ENCODE data around the gene DOCK3.

Gene DOCK3

DNA sequence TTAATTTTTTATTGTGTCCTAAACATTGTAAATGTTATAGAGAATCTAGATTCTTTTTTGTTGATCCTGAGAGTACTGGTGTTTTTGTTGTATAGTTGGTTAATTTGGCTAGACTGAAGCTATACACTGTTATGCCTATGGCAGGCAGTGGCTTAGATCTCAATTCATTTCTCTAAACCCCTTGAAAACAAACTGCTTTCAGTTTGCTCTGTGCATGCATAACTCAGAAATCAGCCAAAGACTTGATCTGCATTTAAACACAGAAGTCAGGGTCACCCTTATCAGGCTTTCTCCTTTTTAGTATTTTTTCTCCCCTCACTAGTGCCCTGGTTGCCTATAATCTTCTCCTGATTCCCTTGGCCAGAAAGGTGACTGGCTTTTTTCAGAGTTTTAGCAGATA is 360.9 kb downstream of the DOCK3 start:
- H3K4me3 ChIP-seq (replicated peaks; ENCODE audit: insufficient read depth, low read length) = no peak overlapping the region
- no peak for TF ChIP-seq SPI1 (IDR thresholded peaks at IDR 0.05; ENCODE audit: borderline replicate concordance, low read depth)
- TF ChIP-seq POLR2AphosphoS5 (IDR thresholded peaks at IDR 0.05; ENCODE audit: low read depth) = no peak
- TF ChIP-seq, protein P1, sequence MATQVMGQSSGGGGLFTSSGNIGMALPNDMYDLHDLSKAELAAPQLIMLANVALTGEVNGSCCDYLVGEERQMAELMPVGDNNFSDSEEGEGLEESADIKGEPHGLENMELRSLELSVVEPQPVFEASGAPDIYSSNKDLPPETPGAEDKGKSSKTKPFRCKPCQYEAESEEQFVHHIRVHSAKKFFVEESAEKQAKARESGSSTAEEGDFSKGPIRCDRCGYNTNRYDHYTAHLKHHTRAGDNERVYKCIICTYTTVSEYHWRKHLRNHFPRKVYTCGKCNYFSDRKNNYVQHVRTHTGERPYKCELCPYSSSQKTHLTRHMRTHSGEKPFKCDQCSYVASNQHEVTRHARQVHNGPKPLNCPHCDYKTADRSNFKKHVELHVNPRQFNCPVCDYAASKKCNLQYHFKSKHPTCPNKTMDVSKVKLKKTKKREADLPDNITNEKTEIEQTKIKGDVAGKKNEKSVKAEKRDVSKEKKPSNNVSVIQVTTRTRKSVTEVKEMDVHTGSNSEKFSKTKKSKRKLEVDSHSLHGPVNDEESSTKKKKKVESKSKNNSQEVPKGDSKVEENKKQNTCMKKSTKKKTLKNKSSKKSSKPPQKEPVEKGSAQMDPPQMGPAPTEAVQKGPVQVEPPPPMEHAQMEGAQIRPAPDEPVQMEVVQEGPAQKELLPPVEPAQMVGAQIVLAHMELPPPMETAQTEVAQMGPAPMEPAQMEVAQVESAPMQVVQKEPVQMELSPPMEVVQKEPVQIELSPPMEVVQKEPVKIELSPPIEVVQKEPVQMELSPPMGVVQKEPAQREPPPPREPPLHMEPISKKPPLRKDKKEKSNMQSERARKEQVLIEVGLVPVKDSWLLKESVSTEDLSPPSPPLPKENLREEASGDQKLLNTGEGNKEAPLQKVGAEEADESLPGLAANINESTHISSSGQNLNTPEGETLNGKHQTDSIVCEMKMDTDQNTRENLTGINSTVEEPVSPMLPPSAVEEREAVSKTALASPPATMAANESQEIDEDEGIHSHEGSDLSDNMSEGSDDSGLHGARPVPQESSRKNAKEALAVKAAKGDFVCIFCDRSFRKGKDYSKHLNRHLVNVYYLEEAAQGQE (IDR thresholded peaks at IDR 0.05; ENCODE audit: insufficient replicate concordance, low read depth) = no peak
- no peak for TF ChIP-seq CTCF (IDR thresholded peaks at IDR 0.05; ENCODE audit: insufficient read depth, low read length)
- TF ChIP-seq GABPA (IDR thresholded peaks at IDR 0.05; ENCODE audit: low read depth) = no peak
- H3K27me3 ChIP-seq (ENCODE audit: insufficient read depth, poor library complexity, severe bottlenecking) = no peaks in the 10 kb centered on the region
- no peak overlapping the region for H3K27ac ChIP-seq (replicated peaks)
- DNase-seq (ENCODE audit: low read depth in 1 of 2, low spot score in 1 of 2) = no peak

- Histone ChIP-seq H3K27ac (replicated peaks) (no peak overlapping the region), H3K27me3 (ENCODE audit: insufficient read depth, poor library complexity, severe bottlenecking) (peaks cover 2% of the 10 kb centered on the region), H3K4me3 (replicated peaks; ENCODE audit: insufficient read depth, low read length) (no peak overlapping the region)
- TF ChIP-seq POLR2AphosphoS5 (IDR thresholded peaks at IDR 0.05; ENCODE audit: low read depth) (no peak), SPI1 (IDR thresholded peaks at IDR 0.05; ENCODE audit: borderline replicate concordance, low read depth) (no peak), GABPA (IDR thresholded peaks at IDR 0.05; ENCODE audit: low read depth) (no peak), CTCF (IDR thresholded peaks at IDR 0.05; ENCODE audit: insufficient read depth, low read length) (no peak)
- TF ChIP-seq, protein P1 (IDR thresholded peaks at IDR 0.05; ENCODE audit: insufficient replicate concordance, low read depth) = no peak
- DNase-seq (ENCODE audit: low read depth in 1 of 2, low spot score in 1 of 2) = no peak
These were observed 370.3 kb downstream of the DOCK3 start for GRCh38 chr3:51044982-51045381.

DNA sequence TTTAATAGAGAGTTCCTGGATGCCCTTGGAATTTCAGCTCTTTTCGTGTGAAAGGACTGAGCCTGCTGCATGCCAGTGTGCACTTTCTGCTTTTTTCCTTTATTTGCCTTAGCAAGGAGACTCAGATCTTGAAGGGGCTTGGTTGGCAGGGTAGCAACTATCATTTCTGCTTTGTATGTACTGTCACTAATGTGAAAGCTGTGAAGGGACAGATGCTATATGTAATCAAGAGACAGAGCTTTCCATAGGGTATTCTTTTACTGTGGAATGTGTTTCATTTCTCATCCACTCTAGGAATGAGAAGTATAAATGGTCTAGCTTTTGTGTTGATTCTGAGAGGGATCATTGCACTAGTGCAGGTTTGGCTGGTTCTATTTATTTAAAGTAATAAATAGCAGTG is 377.8 kb downstream of the DOCK3 start:
- Histone ChIP-seq H3K27ac (replicated peaks) (no peak overlapping the region), H3K27me3 (ENCODE audit: insufficient read depth, poor library complexity, severe bottlenecking) (peaks cover 6% of the 10 kb centered on the region), H3K4me3 (replicated peaks; ENCODE audit: insufficient read depth, low read length) (no peak overlapping the region)
- DNase-seq (ENCODE audit: low read depth in 1 of 2, low spot score in 1 of 2) = no peak
- no peak for TF ChIP-seq SPI1 (IDR thresholded peaks at IDR 0.05; ENCODE audit: borderline replicate concordance, low read depth)
- no peak for TF ChIP-seq GABPA (IDR thresholded peaks at IDR 0.05; ENCODE audit: low read depth)
- TF ChIP-seq CTCF (IDR thresholded peaks at IDR 0.05; ENCODE audit: insufficient read depth, low read length) = no peak

DNA sequence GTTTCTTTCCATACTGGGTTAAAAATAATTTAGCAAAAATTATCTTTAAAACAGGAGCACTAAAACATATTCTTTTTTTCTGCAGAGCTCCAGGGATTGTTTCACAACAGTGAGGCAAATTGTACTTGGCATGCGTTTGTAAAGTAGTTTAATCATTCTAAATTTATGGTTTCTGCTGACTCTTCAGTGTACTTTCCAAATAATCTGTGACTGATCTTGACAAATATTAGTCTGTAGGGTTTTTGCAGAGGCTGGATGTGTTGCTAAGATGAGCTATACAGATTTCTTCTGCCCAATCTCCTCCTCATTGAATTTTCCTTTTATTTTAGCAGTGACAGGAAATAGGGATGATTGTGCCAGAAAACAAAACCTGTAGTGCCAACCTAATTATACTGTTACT is 382.4 kb downstream of the DOCK3 start:
- DNase-seq (ENCODE audit: low read depth in 1 of 2, low spot score in 1 of 2) = no peak
- TF ChIP-seq GABPA (IDR thresholded peaks at IDR 0.05; ENCODE audit: low read depth) (no peak), CTCF (IDR thresholded peaks at IDR 0.05; ENCODE audit: insufficient read depth, low read length) (no peak), SPI1 (IDR thresholded peaks at IDR 0.05; ENCODE audit: borderline replicate concordance, low read depth) (no peak), POLR2AphosphoS5 (IDR thresholded peaks at IDR 0.05; ENCODE audit: low read depth) (no peak)
- TF ChIP-seq, protein P1 (IDR thresholded peaks at IDR 0.05; ENCODE audit: insufficient replicate concordance, low read depth) = no peak

More for the DNA sequence above, 382.4 kb downstream of the DOCK3 start:
- H3K4me3 ChIP-seq (replicated peaks; ENCODE audit: insufficient read depth, low read length) = no peak overlapping the region
- H3K27me3 ChIP-seq (ENCODE audit: insufficient read depth, poor library complexity, severe bottlenecking) = peaks cover 4% of the 10 kb centered on the region
- H3K27ac ChIP-seq (replicated peaks) = no peak overlapping the region

All from HL-60 (cell line).